ENCODE measurements around the gene RAB4A. TPM values are rescaled to one million over a fixed set of nuclear protein-coding genes. Genes with fewer than 3 reads are reported as not detected.
A peak's percentile ranks its signal among the peaks of the same experiment; 100 is the strongest.

Gene RAB4A
- total and polyA plus RNA-seq, 10 of the 15 experiments (the other 5 are each of a cell fraction or from before 2014, with no cell fraction given): 4.0 to 35.8 (median 17.7) TPM

DNA sequence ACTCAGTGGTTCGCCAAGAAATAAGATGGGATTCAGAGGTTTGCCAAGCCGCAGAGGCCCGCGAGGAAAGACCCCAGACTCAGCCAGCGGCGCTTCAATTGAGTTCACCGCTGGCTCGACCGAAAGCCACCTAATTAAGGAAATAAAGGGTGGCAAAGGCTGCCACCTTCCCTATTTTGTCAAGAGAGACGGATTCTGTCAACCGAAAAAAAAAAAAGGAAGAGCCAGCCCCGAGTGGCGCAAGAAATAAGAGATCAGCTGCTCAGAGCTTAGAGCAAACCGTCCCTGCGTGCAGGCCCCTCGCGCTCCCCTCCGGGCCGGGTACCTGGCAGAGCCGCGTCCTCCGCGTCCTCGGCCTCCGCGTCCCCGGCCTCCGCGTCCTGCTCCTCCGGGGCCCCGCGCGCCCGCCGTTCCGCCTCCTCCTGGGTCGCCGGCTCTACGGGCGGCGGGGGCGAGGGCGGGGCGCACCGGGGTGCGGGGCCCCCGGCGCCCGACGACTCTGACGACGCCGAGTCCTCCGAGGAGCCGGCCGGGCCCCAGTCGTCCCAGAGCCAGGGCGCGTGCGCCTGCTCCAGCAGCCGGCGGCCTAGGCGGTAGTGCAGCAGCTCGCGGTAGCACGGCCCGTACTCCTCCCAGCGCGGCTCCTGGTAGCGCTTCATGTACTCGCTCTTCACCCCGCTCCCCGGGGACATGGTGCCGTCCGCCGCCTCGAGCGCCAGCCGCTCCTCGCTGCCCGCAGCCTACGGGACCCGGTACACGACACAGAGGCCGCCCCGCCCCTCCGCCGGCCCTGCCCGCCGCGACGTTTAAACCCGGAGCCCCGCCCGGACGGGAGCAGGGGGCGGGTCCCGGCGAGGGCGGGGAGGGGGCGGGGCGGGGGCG is 71.1 kb downstream of the RAB4A start (continued):
- TF ChIP-seq PML (IDR thresholded peaks at IDR 0.05; ENCODE audit: low read length): no peak
- TF ChIP-seq, protein P1, sequence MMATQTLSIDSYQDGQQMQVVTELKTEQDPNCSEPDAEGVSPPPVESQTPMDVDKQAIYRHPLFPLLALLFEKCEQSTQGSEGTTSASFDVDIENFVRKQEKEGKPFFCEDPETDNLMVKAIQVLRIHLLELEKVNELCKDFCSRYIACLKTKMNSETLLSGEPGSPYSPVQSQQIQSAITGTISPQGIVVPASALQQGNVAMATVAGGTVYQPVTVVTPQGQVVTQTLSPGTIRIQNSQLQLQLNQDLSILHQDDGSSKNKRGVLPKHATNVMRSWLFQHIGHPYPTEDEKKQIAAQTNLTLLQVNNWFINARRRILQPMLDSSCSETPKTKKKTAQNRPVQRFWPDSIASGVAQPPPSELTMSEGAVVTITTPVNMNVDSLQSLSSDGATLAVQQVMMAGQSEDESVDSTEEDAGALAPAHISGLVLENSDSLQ (IDR thresholded peaks at IDR 0.05): no peak
- TF ChIP-seq, protein P2, sequence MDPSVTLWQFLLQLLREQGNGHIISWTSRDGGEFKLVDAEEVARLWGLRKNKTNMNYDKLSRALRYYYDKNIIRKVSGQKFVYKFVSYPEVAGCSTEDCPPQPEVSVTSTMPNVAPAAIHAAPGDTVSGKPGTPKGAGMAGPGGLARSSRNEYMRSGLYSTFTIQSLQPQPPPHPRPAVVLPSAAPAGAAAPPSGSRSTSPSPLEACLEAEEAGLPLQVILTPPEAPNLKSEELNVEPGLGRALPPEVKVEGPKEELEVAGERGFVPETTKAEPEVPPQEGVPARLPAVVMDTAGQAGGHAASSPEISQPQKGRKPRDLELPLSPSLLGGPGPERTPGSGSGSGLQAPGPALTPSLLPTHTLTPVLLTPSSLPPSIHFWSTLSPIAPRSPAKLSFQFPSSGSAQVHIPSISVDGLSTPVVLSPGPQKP (IDR thresholded peaks at IDR 0.05; ENCODE audit: low read depth, low read length): no peak
- TF ChIP-seq, protein P3, sequence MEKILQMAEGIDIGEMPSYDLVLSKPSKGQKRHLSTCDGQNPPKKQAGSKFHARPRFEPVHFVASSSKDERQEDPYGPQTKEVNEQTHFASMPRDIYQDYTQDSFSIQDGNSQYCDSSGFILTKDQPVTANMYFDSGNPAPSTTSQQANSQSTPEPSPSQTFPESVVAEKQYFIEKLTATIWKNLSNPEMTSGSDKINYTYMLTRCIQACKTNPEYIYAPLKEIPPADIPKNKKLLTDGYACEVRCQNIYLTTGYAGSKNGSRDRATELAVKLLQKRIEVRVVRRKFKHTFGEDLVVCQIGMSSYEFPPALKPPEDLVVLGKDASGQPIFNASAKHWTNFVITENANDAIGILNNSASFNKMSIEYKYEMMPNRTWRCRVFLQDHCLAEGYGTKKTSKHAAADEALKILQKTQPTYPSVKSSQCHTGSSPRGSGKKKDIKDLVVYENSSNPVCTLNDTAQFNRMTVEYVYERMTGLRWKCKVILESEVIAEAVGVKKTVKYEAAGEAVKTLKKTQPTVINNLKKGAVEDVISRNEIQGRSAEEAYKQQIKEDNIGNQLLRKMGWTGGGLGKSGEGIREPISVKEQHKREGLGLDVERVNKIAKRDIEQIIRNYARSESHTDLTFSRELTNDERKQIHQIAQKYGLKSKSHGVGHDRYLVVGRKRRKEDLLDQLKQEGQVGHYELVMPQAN (conservative IDR thresholded peaks at IDR 0.05): peak; percentile 92
- TF ChIP-seq NFXL1 (IDR thresholded peaks at IDR 0.05; ENCODE audit: borderline replicate concordance): 0 out of 2 replicates have a peak, but pooled peaks have one; percentile 39
- TF ChIP-seq, protein P4, sequence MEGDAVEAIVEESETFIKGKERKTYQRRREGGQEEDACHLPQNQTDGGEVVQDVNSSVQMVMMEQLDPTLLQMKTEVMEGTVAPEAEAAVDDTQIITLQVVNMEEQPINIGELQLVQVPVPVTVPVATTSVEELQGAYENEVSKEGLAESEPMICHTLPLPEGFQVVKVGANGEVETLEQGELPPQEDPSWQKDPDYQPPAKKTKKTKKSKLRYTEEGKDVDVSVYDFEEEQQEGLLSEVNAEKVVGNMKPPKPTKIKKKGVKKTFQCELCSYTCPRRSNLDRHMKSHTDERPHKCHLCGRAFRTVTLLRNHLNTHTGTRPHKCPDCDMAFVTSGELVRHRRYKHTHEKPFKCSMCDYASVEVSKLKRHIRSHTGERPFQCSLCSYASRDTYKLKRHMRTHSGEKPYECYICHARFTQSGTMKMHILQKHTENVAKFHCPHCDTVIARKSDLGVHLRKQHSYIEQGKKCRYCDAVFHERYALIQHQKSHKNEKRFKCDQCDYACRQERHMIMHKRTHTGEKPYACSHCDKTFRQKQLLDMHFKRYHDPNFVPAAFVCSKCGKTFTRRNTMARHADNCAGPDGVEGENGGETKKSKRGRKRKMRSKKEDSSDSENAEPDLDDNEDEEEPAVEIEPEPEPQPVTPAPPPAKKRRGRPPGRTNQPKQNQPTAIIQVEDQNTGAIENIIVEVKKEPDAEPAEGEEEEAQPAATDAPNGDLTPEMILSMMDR (IDR thresholded peaks at IDR 0.05 in 2 of 3, conservative IDR thresholded peaks at IDR 0.05 in 1 of 3; ENCODE audit: control insufficient read depth in 2 of 3, extremely low read depth in 1 of 3, insufficient read depth in 1 of 3, low read depth in 3 of 3, low read length in 3 of 3): no peak
- TF ChIP-seq STAT3 (IDR thresholded peaks at IDR 0.05; ENCODE audit: low read depth, low read length): no peak
- TF ChIP-seq SRF (IDR thresholded peaks at IDR 0.05; ENCODE audit: low read depth in 2 of 2, low read length in 2 of 2): no peak
- TF ChIP-seq CREM (IDR thresholded peaks at IDR 0.05; ENCODE audit: low read depth): no peak
- TF ChIP-seq, protein P5, sequence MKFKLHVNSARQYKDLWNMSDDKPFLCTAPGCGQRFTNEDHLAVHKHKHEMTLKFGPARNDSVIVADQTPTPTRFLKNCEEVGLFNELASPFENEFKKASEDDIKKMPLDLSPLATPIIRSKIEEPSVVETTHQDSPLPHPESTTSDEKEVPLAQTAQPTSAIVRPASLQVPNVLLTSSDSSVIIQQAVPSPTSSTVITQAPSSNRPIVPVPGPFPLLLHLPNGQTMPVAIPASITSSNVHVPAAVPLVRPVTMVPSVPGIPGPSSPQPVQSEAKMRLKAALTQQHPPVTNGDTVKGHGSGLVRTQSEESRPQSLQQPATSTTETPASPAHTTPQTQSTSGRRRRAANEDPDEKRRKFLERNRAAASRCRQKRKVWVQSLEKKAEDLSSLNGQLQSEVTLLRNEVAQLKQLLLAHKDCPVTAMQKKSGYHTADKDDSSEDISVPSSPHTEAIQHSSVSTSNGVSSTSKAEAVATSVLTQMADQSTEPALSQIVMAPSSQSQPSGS (IDR thresholded peaks at IDR 0.05; ENCODE audit: low read length): no peak
- TF ChIP-seq TCF7 (IDR thresholded peaks at IDR 0.05; ENCODE audit: borderline replicate concordance): no peak
- TF ChIP-seq, protein P6, sequence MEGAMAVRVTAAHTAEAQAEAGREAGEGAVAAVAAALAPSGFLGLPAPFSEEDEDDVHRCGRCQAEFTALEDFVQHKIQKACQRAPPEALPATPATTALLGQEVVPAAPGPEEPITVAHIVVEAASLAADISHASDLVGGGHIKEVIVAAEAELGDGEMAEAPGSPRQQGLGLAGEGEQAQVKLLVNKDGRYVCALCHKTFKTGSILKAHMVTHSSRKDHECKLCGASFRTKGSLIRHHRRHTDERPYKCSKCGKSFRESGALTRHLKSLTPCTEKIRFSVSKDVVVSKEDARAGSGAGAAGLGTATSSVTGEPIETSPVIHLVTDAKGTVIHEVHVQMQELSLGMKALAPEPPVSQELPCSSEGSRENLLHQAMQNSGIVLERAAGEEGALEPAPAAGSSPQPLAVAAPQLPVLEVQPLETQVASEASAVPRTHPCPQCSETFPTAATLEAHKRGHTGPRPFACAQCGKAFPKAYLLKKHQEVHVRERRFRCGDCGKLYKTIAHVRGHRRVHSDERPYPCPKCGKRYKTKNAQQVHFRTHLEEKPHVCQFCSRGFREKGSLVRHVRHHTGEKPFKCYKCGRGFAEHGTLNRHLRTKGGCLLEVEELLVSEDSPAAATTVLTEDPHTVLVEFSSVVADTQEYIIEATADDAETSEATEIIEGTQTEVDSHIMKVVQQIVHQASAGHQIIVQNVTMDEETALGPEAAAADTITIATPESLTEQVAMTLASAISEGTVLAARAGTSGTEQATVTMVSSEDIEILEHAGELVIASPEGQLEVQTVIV (IDR thresholded peaks at IDR 0.05; ENCODE audit: borderline replicate concordance, partially characterized antibody): no peak
- TF ChIP-seq WRNIP1 (IDR thresholded peaks at IDR 0.05; ENCODE audit: borderline replicate concordance, low read depth, low read length): no peak
- TF ChIP-seq POLR2AphosphoS2 (IDR thresholded peaks at IDR 0.05; ENCODE audit: low read depth, low read length): no peak
- no peak for TF ChIP-seq FOXM1 (IDR thresholded peaks at IDR 0.05; ENCODE audit: low read depth, low read length)
- no peak for TF ChIP-seq ZNF207 (IDR thresholded peaks at IDR 0.05; ENCODE audit: borderline replicate concordance)
- TF ChIP-seq SUZ12 (IDR thresholded peaks at IDR 0.05; ENCODE audit: unreplicated experiment): no peak
